GM23248 (cell line): ENCODE measurements around the gene CALR3.

Experiments
- EZH2 ChIP-seq: fragments of 200-600 bp; sonication (generic); IDR thresholded peaks from 2 replicates; pipeline ENCODE4 v1.6.1; 2018; ENCODE audit warnings: antibody characterized with exemption, mild to moderate bottlenecking; ENCODE audit not compliant: insufficient read depth, poor library complexity, severe bottlenecking
- EZH2phosphoT487 ChIP-seq: fragments of 200-600 bp; sonication (generic); IDR thresholded peaks from 2 replicates; pipeline ENCODE4 v1.6.1; 2018; ENCODE audit warnings: antibody characterized with exemption, moderate library complexity, mild to moderate bottlenecking, low read depth; ENCODE audit not compliant: insufficient read depth

DNA sequence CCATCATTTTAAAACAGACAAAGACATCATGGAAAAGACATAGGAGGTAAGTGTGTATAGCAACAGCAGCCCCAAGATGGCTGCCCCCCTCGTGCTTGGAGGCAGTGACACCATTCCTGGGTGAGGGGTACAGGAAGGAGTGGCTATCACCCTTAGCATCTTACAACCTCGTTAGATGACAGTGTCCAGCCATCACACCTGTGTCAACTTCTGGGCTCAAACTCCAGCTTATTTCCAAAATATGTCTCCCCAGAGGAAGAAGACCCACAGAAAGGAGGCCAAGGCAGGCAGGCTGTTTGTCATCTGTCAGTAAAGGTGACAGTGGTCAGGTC lies 51.7 kb downstream of the CALR3 start:
- no peak for TF ChIP-seq EZH2
- no peak for TF ChIP-seq EZH2phosphoT487
